Measurements from ENCODE around the gene AFMID.
"Not testable (repeated sequence)": the region's sequence is repeated elsewhere in the genome, so short reads cannot be mapped to it uniquely, and the experiment has no call there.

Gene AFMID

GRCh38 chr17:78219396-78220150 is 32.4 kb downstream of the AFMID start:
- DNase-seq (ENCODE audit: low spot score) (no peak), FAIRE-seq (no peak)

- FAIRE-seq (no peak), DNase-seq (ENCODE audit: low spot score) (no peak)
These were observed 35.9 kb downstream of the AFMID start for GRCh38 chr17:78223061-78223460.

DNA sequence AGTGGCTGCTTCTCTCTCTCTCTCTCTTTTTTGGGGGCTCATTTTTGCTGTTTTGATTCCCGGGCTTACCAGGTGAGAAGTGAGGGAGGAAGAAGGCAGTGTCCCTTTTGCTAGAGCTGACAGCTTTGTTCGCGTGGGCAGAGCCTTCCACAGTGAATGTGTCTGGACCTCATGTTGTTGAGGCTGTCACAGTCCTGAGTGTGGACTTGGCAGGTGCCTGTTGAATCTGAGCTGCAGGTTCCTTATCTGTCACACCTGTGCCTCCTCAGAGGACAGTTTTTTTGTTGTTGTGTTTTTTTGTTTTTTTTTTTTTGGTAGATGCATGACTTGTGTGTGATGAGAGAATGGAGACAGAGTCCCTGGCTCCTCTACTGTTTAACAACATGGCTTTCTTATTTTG is 36.6 kb downstream of the AFMID start:
- DNase-seq (ENCODE audit: low spot score) = no peak
- FAIRE-seq = no peak

GRCh38 chr17:78224231-78225087 is 37.3 kb downstream of the AFMID start:
- DNase-seq (ENCODE audit: low spot score) = no peak

DNA sequence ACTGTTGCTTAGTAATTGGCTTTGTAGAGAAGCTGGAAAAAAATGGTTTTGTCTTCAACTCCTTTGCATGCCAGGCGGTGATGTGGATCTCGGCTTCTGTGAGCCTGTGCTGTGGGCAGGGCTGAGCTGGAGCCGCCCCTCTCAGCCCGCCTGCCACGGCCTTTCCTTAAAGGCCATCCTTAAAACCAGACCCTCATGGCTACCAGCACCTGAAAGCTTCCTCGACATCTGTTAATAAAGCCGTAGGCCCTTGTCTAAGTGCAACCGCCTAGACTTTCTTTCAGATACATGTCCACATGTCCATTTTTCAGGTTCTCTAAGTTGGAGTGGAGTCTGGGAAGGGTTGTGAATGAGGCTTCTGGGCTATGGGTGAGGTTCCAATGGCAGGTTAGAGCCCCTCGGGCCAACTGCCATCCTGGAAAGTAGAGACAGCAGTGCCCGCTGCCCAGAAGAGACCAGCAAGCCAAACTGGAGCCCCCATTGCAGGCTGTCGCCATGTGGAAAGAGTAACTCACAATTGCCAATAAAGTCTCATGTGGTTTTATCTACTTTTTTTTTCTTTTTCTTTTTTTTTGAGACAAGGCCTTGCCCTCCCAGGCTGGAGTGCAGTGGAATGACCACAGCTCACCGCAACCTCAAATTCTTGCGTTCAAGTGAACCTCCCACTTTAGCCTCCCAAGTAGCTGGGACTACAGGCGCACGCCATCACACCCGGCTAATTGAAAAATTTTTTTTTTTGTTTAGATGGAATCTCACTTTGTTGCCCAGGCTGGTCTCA is 38.1 kb downstream of the AFMID start:
- no peak for FAIRE-seq
- DNase-seq (ENCODE audit: low spot score) = no peak

More at GRCh38 chr17:78224231-78225087, 37.3 kb downstream of the AFMID start:
- no peak for FAIRE-seq

DNA sequence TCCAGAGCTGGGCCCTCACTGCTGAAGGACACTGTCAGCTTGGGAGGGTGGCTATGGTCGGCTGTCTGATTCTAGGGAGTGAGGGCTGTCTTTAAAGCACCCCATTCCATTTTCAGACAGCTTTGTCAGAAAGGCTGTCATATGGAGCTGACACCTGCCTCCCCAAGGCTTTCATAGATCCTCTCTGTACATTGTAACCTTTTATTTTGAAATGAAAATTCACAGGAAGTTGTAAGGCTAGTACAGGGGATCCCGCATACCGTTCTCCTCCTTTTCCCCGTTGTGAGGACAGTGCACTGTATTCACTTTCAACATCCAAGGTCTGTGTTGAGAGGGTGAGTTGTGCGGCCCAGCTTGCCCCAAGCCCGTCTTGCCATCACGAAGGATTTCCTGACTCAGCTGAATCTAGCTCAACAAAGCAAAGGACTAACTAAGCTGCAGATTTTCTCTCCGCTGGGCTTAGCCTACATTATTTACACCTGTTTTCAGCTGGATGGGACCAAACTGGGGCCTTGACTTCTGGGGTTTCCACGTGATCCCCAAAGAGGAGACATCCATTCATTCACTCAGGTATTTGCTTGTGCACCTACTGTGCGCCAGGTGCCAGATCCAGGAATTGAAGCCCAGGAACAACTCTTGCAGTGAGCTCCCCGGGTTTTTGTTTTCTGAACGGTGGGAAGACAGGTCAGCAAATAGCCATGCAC is 39.0 kb downstream of the AFMID start:
- no peak for DNase-seq (ENCODE audit: low spot score)
- FAIRE-seq = no peak

DNA sequence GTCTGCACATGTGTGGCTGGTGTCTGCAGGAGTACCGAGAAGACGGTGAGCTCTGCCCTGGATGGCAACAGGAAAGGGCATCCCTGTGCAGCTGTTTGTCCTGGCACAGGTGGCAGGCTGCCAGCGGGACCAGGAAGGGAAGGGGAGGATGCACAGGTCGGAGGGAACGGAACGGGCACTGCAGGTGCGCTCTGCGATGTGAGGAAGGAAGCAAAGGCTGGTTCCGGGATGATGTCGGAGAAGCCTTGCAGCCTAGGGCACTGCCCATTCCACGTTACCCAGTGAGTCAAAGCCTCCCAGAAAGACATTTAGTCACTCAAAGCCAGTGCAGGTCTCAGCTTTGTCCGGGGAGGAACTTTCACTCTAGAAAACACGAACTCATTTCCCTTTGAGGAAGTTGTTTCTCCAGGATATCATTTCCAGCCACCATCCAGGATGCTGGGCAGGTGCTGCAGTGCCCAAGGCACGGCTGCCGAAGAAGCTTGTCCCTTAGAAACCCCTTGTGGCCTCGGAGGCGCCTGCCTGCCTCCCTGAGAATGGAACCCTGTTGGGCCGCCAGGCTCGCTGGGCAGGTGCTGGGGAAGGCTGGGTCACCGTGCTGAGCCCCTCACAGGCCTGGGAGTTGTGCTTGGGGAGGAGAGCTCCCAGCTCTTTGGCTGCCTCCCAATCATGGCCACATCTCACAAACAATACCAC is 39.7 kb downstream of the AFMID start:
- FAIRE-seq (peak; percentile 17), DNase-seq (ENCODE audit: low spot score) (no peak)

DNA sequence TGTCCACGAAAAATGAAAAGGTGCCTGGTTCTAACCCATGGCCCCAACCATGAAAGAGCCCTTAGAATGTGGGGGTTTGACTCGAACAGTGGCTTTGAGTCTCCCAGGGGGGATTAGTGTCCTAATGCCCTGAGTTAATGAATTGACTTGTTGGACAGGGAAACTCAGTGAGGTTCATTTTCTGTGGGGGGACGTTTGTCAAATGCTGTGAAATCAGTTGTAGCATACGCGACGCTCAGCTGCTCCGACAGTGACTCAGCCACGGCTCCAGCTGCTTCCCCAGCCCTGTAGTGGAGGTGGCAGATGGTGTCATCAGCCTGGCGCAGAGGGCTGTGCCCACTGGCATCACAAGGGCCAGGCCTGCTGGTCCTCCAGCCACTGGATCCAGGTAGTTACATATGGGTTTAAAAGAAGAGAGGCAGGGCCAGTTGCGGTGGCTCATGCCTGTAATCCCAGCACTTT is 40.3 kb downstream of the AFMID start:
- no peak for FAIRE-seq
- DNase-seq (ENCODE audit: low spot score) = no peak

- no peak for FAIRE-seq
These were observed 41.0 kb downstream of the AFMID start for GRCh38 chr17:78228176-78228575.

GRCh38 chr17:78230252-78230962 is 43.2 kb downstream of the AFMID start:
- no peak for DNase-seq (ENCODE audit: low spot score)
- no peak for FAIRE-seq

More at GRCh38 chr17:78228176-78228575, 41.0 kb downstream of the AFMID start:
- no peak for DNase-seq (ENCODE audit: low spot score)

GRCh38 chr17:78230996-78231935 is 44.1 kb downstream of the AFMID start, which contains the start of gene TMEM235:
Gene TMEM235, plus strand, starts transcription at chr17:78231631. Its CDS starts 393 bp downstream, at chr17:78232024.
- DNase-seq (ENCODE audit: low spot score) (no peak), FAIRE-seq (no peak)

DNA sequence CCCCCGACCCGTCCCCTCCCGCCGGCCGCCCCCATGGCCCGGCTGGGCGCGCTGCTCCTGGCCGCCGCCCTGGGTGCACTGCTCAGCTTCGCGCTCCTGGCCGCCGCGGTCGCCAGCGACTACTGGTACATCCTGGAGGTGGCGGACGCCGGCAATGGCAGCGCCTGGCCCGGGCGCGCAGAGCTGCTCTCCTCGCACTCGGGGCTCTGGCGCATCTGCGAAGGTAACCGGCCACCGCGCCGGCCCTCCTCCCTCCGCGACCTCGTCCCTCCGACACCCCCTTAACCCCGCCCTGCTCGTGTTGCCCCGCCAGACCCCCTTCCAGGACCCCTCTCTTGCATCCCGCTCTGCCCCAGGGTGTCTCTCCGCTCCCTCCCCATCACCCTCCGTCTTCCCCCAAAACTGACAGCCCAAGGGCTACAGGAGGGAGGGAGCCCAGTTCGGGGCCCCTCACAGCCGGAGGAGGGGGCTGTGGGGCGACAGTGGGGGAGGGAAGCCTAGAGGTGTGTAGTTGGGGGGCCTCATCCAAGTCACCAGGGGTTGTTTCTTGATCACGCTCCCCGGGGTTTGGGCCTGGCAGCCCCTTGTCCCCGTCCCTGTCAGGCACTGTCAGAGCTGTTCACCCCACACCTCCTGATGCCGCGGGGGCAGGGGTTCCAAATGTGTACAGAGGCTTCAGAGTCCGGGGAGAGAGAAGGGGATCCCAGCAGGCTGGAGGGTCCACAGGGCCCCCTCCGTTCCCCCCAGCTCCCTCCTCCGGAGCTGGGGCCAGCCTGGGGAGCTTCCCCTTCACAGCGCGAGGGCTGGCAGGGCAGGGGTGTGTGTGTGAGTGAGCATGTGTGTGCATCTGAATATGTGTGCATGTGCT is 45.1 kb downstream of the AFMID start:
- no peak for FAIRE-seq
- no peak for DNase-seq (ENCODE audit: low spot score)

GRCh38 chr17:78232859-78233173 is 45.7 kb downstream of the AFMID start:
- no peak for DNase-seq (ENCODE audit: low spot score)
- FAIRE-seq = peak; percentile 97

DNA sequence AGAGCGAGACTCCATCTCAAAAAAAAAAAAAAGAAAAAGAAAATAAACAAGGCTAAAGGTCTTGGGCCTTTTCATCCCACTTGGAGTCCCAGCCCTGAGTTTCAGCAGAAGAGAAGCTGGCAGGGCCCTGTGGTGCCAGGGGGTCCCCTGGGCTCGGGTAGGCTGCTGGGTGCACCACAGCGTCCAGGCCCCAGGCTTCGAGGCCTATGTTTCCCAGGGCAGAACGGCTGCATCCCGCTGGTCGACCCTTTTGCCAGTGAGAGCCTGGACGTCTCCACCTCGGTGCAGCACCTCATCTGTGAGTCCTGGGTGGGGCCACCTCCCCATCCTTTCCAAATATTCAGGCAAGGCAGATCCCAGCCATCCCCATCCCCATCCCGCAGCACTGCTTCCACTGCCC is 46.5 kb downstream of the AFMID start:
- DNase-seq (ENCODE audit: low spot score) (no peak), FAIRE-seq (no peak)

DNA sequence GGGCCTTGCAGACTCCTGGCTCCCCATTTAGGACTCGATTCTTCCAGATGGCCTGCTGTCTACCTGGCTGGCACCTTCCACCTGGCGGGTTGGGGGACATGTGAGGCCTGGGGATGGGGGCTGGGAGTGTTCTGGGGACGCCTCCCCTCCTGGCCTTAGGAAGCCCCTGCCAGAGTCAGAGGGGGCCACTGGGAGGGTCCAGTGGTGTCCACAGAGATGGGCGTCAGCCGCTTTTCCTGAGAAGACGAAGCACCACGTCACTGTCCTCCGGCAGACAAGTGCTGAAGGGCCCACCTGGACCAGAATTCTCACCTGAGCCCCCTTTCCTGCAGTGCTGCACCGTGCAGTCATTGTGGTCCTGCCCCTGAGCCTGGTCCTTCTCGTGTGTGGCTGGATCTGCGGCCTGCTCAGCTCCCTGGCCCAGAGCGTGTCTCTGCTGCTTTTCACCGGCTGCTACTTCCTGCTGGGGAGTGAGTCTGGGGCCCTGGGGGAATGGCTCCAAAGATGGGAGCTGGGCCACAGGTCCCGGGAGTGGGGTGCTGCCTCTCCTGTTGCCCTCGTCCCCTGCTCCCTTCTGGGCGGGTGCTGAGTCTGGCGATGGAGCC is 47.2 kb downstream of the AFMID start:
- no peak for FAIRE-seq
- DNase-seq (ENCODE audit: low spot score) = no peak

DNA sequence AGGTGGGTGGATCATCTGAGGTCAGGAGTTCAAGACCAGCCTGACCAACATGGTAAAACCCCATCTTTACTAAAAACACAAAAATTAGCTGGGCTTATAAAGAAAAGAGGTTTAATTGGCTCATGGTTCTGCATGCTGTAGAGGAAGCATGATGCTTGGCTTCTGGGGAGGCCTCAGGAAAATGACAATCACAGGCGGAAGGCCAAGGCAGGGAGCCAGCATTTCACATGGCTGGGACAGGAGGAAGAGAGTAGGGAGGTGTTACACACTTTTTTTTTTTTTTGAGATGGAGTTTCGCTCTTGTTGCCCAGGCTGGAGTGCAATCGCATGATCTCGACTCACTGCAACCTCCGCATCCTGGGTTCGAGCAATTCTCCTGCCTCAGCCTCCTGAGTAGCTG is 47.9 kb downstream of the AFMID start:
- not testable (repeated sequence) for FAIRE-seq; DNase-seq (ENCODE audit: low spot score)

DNA sequence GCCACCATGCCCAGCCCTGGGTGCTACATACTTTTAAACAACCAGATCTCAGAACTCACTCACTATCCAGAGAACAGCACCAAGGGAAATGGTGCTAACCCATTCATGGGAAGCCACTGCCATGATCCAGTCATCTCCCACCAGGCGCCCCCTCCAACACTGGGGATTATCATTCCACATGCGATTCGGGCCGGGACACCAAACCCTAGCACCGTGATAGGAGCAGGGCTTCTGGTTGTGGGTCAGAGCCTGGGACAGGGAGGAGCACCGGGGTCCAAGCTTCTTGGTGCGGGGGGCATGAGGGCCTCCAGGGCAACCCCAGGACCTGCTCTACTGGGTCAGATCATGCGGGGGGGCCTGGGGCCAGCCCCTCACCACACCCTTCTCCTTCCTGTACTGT is 48.7 kb downstream of the AFMID start:
- DNase-seq (ENCODE audit: low spot score) = no peak
- FAIRE-seq = no peak

Data from urothelium cell line (cell line).